HG03039 (cell line): Measurements from ENCODE around the gene RENBP.

Experiments
- ATAC-seq: cut with Tn5 transposase; IDR thresholded peaks from one replicate; pipeline ENCODE4 v1.9.1; 2021; ENCODE audit warnings: mild to moderate bottlenecking, moderate library complexity; ENCODE audit not compliant: unreplicated experiment

The RENBP gene

GRCh38 chrX:153934148-153934761 lies 10.2 kb downstream of the RENBP start:
- no peak for ATAC-seq

DNA sequence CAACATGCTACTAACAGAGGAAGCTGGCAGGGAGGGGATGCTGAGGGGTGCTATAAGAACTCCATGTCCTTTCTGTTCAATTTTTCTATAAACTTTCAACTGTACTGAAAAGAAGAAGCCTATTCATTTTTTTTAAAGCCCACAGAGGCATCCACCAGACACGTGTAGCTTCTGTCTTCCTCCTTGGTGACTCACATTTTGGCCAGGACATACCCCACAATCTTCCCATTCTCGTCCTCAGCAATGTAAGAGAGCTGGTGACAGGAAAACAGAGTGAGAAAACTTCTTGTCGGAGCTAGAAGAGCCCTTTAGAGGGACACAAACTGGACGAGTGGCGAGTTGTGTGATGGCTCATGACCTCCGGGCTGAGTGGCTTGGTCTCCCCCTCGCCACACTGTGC lies 10.7 kb downstream of the RENBP start:
- ATAC-seq, result no peak

GRCh38 chrX:153932220-153932915 lies 12.1 kb downstream of the RENBP start:
- ATAC-seq, result no peak

DNA sequence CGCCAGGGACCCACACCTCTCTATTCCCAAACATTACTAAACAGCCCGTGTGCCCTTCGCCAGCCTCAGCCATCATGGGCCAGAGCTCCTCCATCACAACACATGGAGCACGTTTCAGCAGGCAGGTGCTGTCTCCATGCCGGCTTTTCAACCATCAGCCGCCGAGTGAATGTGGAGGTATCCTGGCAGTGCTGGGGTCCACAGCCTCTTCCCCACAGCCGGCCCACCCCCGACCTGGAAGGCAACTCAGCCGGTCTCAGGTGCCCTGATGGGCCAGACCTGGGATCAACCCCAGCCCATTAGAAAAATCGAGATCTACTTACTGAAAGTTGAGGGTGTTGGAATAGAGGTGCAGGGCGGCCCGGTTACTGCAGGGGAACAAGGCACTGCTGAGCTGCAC lies 12.7 kb downstream of the RENBP start:
- ATAC-seq, result no peak

DNA sequence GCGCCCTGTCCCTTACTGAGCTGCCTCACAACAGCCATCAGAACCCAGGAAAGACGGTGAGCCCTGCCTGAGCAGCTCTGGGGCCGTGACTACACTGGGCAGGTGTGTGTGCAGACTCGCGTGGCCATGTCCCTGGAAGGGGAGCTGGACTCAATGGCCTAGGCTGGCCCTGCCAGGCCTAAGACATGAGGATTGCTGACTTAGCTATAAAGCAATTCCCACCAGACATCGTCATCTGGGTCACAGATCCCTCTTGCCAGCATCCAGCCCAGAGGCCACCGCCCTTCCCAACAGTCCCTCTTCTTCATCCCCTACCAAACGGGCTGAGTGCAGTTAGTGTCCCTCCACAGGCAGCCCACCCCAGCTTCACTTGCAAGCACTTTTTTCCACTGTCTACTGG lies 13.3 kb downstream of the RENBP start:
- ATAC-seq, result no peak

- ATAC-seq, result no peak
These were observed 14.2 kb downstream of the RENBP start for GRCh38 chrX:153930011-153930910.

DNA sequence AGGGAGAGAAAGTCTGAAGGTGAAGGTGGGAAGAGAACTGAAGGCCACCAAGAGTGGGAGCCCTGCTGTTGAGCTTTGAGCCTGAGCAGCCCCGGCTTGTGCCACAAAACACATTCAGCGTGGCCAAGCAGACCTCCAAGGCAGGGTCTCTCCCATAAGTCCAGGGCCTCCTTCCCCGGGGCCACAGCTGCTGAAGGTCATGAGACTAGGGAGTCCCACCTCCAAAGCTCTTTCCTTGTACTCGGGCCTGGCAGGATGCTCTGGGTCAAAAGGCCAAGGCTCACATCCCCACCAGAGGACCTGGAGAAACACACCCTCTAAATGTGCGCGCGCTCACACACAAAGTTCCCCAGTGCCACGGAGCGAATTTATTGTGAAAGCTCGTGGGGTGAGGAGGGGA lies 14.9 kb downstream of the RENBP start:
- no peak for ATAC-seq

DNA sequence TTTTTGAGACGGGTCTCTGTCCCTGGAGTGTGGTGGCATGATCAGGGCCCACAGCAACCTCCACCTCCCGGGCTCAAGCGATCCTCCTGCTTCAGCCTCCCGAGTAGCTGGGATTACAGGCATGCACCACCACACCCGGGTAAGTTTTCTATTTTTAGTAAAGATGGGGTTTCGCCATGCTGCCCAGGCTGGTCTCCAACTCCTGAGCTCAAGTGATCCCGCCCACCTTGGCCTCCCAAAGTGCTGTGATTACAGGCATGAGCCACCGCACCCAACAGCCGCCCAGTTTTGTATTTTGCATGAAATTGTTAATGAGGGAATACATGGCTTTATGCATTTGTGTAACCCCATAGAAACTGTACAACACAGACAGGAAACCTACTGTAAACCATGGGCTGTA lies 15.6 kb downstream of the RENBP start:
- ATAC-seq, result no peak

DNA sequence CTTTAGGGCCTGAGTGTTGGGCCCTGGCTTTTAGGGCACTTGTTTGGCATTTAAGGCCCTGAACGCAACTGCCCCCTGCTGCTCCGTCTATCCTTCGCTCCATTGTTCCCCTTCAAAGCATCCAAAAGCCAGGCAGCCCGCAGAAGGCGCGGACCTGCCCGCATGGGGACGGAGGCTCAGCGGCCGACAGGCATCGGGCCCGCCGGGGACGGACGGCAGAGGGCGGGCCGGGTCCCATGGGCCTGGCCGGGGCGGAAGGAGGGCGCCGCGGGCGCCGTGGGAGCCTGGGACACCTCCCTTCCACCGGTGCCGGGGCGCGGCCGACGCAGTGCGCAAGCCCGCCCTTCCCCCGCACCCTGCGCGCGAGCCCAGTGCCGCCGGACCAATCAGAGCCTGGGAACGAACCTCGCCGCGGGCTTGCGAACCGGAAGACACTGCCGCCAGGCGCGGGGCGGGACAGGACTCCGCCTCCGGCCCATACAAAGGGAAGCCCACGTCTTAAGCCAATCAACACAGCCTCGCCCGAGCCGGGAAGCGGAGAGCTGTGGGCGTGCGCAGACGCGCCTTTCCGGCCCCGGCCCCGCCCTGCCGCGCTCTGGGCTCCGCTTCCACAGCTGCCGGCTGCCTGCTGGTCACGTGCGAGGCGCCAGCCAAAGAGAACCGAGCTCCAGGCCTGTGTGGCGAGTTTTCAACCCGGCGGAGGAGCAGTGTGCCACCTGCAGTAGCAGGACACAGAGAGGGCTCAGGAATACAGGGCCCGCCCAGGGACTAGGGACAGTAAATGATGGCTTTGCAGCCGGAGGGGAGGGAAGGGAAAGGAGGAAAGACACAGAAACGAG lies 16.3 kb downstream of the RENBP start:
- peak; percentile 68 for ATAC-seq

DNA sequence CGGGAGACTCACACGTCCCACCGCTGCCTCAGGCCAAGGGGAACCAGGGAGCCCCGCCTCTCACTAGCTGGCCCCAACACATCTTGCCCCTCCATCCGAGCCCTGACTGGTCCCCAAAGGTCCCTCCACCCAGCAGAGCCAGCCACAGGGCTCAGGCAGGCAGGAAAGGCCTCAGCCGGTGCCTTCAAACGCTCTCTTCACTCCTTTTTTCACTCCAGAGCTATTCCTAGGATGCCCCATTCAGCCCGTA lies 16.8 kb downstream of the RENBP start:
- ATAC-seq, result no peak

DNA sequence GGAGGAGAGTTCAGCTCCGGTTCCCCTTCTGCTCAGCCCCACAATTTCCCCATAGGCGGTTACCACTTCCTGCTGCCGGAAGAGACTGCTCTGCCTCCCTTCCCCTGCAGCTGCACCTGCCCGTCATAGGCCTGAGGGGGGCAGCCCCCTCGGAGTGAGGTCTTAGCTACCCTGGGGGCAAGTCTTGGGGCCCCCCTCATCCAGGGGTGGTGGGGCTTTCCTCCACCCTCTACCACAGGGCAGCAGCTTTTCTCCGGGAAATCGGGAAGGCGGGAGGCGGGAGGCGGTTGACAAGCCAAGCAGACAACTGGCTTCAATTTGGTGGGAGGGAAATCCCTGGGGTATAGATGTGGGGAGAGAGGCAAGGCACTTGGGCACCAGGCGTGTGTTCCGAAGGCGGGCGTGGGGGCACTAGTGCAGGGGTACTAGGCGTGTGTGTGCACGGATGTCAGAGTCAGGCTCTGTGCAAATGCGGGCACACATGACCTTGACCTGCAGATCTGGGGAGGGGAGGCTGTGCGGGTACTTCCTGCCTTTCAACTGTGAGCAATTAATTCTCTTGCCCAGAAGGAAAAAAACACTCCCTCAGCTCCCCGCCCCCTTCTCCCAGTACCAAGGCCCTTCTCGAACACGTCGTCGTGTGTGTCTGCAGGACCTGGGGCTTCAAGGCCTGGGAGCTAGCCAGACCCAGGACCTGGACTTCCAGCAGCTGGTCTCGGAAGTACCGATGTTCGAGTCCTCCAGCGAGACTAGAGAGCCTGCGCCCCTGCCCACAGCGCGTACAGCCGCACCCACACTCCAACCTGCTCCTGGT lies 17.4 kb downstream of the RENBP start:
- ATAC-seq, result no peak

- no peak for ATAC-seq
These were observed 17.9 kb downstream of the RENBP start for GRCh38 chrX:153926552-153926857.

- ATAC-seq, result peak; percentile 21
These were observed 18.5 kb downstream of the RENBP start, which contains the start of gene ARHGAP4 for GRCh38 chrX:153925739-153926551. Gene ARHGAP4 (minus strand): TSS chrX:153926264. CDS start chrX:153926202, 62 bp downstream.

DNA sequence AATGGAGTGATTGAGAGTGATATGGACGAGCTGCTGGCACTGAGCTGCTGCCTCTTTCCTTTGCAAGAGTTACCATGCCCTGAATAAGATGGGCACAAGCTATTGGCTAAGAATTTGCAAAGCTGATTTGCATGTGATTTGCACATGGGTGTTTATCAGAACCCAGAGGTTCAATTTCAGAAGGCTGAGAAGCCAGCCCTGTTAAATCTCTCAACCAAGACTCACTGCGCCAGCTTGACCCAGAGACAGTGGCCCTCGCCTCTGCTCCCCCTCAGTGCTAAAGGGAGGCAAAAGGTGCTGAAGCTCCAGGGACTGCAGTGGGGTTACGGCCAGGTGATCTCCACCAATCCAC lies 19.1 kb downstream of the RENBP start:
- no peak for ATAC-seq

- no peak for ATAC-seq
These were observed 20.1 kb downstream of the RENBP start for GRCh38 chrX:153924149-153924861.

GRCh38 chrX:153922932-153923857 lies 21.2 kb downstream of the RENBP start:
- no peak for ATAC-seq

- ATAC-seq, result no peak
These were observed 22.7 kb downstream of the RENBP start for GRCh38 chrX:153921511-153922446.
